H9 (cell line): ENCODE results near the gene MDK. TPM values are rescaled to one million over a fixed set of nuclear protein-coding genes. Genes with fewer than 3 reads are reported as not detected.

Experiments used
- DNase-seq: peaks from one replicate; pipeline ENCODE4 v3.0.0-alpha.2; 2017
- H2AFZ ChIP-seq: one replicate; pipeline ENCODE4 v1.6.1; 2013; ENCODE audit warnings: mild to moderate bottlenecking, low read length, control low read depth, moderate library complexity
- H2AK5ac ChIP-seq: 2 replicates; pipeline ENCODE4 v1.6.1; 2013; ENCODE audit warnings: low read length, control low read depth, mixed read lengths; ENCODE audit not compliant: insufficient read length
- H2BK120ac ChIP-seq: one replicate; pipeline ENCODE4 v1.6.1; 2013; ENCODE audit warnings: low read depth, mild to moderate bottlenecking, low read length, control low read depth, inconsistent platforms; ENCODE audit not compliant: poor library complexity, severe bottlenecking
- H2BK12ac ChIP-seq: 2 replicates; pipeline ENCODE4 v1.6.1; 2013; ENCODE audit warnings: low read length, control low read depth, mixed read lengths, low read depth; ENCODE audit not compliant: insufficient read length
- H2BK15ac ChIP-seq: 2 replicates; pipeline ENCODE4 v1.6.1; 2013; ENCODE audit warnings: low read depth, low read length, control low read depth
- H2BK20ac ChIP-seq: one replicate; pipeline ENCODE4 v1.6.1; 2013; ENCODE audit warnings: low read depth, mild to moderate bottlenecking, low read length, control low read depth, inconsistent platforms; ENCODE audit not compliant: poor library complexity, severe bottlenecking
- H2BK5ac ChIP-seq: 2 replicates; pipeline ENCODE4 v1.6.1; 2013; ENCODE audit warnings: low read length, control low read depth, mixed read lengths; ENCODE audit not compliant: insufficient read length
- H3K14ac ChIP-seq: 2 replicates; pipeline ENCODE4 v1.6.1; 2013; ENCODE audit warnings: low read length, control low read depth; ENCODE audit not compliant: insufficient read depth
- H3K18ac ChIP-seq: 2 replicates; pipeline ENCODE4 v1.6.1; 2013; ENCODE audit warnings: low read depth, mild to moderate bottlenecking, mixed read lengths, low read length, control low read depth; ENCODE audit not compliant: insufficient read length
- H3K23ac ChIP-seq: 2 replicates; pipeline ENCODE4 v1.6.1; 2013; ENCODE audit warnings: low read length, control low read depth, mixed read lengths, low read depth; ENCODE audit not compliant: insufficient read length
- H3K23me2 ChIP-seq: 2 replicates; pipeline ENCODE4 v1.6.1; 2013; ENCODE audit warnings: low read depth, mild to moderate bottlenecking, mixed read lengths, low read length, control low read depth; ENCODE audit not compliant: insufficient read length, poor library complexity, severe bottlenecking
- H3K27ac ChIP-seq: 2 replicates; pipeline ENCODE4 v1.5.1; 2013; ENCODE audit warnings: low read length, control low read depth, mixed read lengths, low read depth; ENCODE audit not compliant: insufficient read length
- H3K27me3 ChIP-seq: 2 replicates; pipeline ENCODE4 v1.6.1; 2013; ENCODE audit warnings: low read length, control low read depth, inconsistent platforms; ENCODE audit not compliant: insufficient read depth
- H3K4ac ChIP-seq: 2 replicates; pipeline ENCODE4 v1.6.1; 2013; ENCODE audit warnings: low read depth, mild to moderate bottlenecking, control low read depth, inconsistent platforms, low read length, moderate library complexity
- H3K4me1 ChIP-seq: 2 replicates; pipeline ENCODE4 v1.6.1; 2013; ENCODE audit warnings: low read length, control low read depth, inconsistent platforms; ENCODE audit not compliant: insufficient read depth
- H3K4me2 ChIP-seq: 2 replicates; pipeline ENCODE4 v1.6.1; 2013; ENCODE audit warnings: low read length, control low read depth, mixed read lengths; ENCODE audit not compliant: insufficient read length, insufficient read depth
- H3K56ac ChIP-seq: 2 replicates; pipeline ENCODE4 v1.6.1; 2013; ENCODE audit warnings: low read depth, mild to moderate bottlenecking, mixed read lengths, low read length, control low read depth; ENCODE audit not compliant: insufficient read length
- H3K79me1 ChIP-seq: 2 replicates; pipeline ENCODE4 v1.6.1; 2013; ENCODE audit warnings: low read depth, mild to moderate bottlenecking, moderate library complexity, low read length, control low read depth, inconsistent platforms; ENCODE audit not compliant: insufficient read depth, poor library complexity, severe bottlenecking
- H3K79me2 ChIP-seq: 2 replicates; pipeline ENCODE4 v1.6.1; 2013; ENCODE audit warnings: low read length, control low read depth, inconsistent platforms; ENCODE audit not compliant: insufficient read depth
- H3K9ac ChIP-seq: 2 replicates; pipeline ENCODE4 v1.6.1; 2013; ENCODE audit warnings: low read length, control low read depth, mixed read lengths; ENCODE audit not compliant: insufficient read length; ENCODE audit errors: extremely low read depth
- H3K9me3 ChIP-seq: one replicate; pipeline ENCODE4 v1.6.1; 2013; ENCODE audit warnings: low read depth, low read length, inconsistent platforms; ENCODE audit not compliant: control insufficient read depth
- H3T11ph ChIP-seq: one replicate; pipeline ENCODE4 v1.6.1; 2013; ENCODE audit warnings: mild to moderate bottlenecking, low read length, control low read depth, inconsistent platforms
- H4K20me1 ChIP-seq: one replicate; pipeline ENCODE4 v1.6.1; 2013; ENCODE audit not compliant: control insufficient read depth, insufficient read length, insufficient read depth
- H4K5ac ChIP-seq: 2 replicates; pipeline ENCODE4 v1.6.1; 2013; ENCODE audit warnings: low read depth, mild to moderate bottlenecking, mixed read lengths, low read length, control low read depth; ENCODE audit not compliant: insufficient read length
- H4K8ac ChIP-seq: replicated peaks from 2 replicates; pipeline ENCODE4 v1.6.1; 2013; ENCODE audit warnings: low read length, control low read depth, mixed read lengths, low read depth; ENCODE audit not compliant: insufficient read length
- H4K91ac ChIP-seq: 2 replicates; pipeline ENCODE4 v1.6.1; 2013; ENCODE audit warnings: low read depth, mild to moderate bottlenecking, moderate library complexity, mixed read lengths, low read length, control low read depth; ENCODE audit not compliant: insufficient read length
- H3K27ac Mint-ChIP-seq, 3 experiments: 2 replicates in 2 of 3; 3 replicates in 1 of 3; pipeline ENCODE4 v1.8.0; 2020 to 2021; ENCODE audit warnings: mixed read lengths in 3 of 3, mild to moderate bottlenecking in 1 of 3, moderate library complexity in 1 of 3
- H3K27me3 Mint-ChIP-seq: 2 replicates; pipeline ENCODE4 v1.8.0; 2021; ENCODE audit warnings: low read depth, mild to moderate bottlenecking, moderate library complexity, mixed read lengths
- H3K36me3 Mint-ChIP-seq, 3 experiments: 2 replicates in 2 of 3; 3 replicates in 1 of 3; pipeline ENCODE4 v1.8.0; 2020 to 2021; ENCODE audit warnings: low read depth in 3 of 3, mixed read lengths in 3 of 3; ENCODE audit not compliant: insufficient read depth in 1 of 3
- H3K4me1 Mint-ChIP-seq, 2 experiments: 2 replicates each; pipeline ENCODE4 v1.8.0; 2020; ENCODE audit warnings: mixed read lengths in 2 of 2
- H3K4me3 Mint-ChIP-seq, 2 experiments: 2 replicates in 1 of 2; 3 replicates in 1 of 2; pipeline ENCODE4 v1.8.0; 2020 to 2021; ENCODE audit warnings: mild to moderate bottlenecking in 2 of 2, mixed read lengths in 2 of 2, moderate library complexity in 1 of 2
- H3K9me3 Mint-ChIP-seq, 2 experiments: 2 replicates in 1 of 2; 3 replicates in 1 of 2; pipeline ENCODE4 v1.8.0; 2020; ENCODE audit warnings: mild to moderate bottlenecking in 2 of 2, mixed read lengths in 2 of 2, moderate library complexity in 1 of 2
- WGBS: extraction: QIAGEN DNeasy Blood & Tissue Kit; methylation state at CpG from one replicate; pipeline ENCODE4 v1.1.7; 2013; ENCODE audit warnings: missing lambda C conversion rate, low lambda C conversion rate, mixed read lengths; ENCODE audit not compliant: insufficient read length; ENCODE audit errors: extremely low coverage; 5-methylcytosine and 5-hydroxymethylcytosine counted together
- total RNA-seq: library from RNA; stranded (reverse); gene quantifications from 2 replicates; pipeline ENCODE4 v1.2.1, GENCODE V29; 2021
- TF ChIP-seq, protein P1 (sequence below): fragments of 200-600 bp; sonication (generic); conservative IDR thresholded peaks from 3 replicates; pipeline ENCODE4 v1.8.0; 2021; ENCODE audit warnings: antibody characterized with exemption, mild to moderate bottlenecking

Gene MDK
- total RNA-seq, 1 experiment from 2014 or later = 392 TPM

DNA sequence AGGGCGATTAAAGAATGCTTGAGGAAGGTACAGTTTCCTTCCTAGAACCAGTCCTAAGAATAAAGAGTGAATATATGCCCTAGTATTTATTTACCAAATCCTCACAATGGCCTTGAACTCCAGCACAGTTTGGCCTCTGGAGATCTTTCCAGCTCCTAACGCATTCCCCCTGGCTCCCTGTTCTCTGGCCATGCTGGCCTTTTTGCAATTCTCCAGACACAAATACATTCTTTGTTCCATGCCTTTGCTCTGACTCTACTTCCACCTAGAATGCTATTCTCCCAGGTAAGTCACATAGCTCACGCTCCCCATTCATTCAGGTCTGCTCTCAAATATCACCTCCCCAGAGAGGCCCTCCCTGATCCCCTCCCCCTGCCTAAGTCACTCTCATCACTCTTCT lies 37.9 kb upstream of the MDK start:
- no peak overlapping the region for H3K4me2 ChIP-seq
- H3K18ac ChIP-seq = no peak overlapping the region
- no peaks in the 10 kb centered on the region for H3K36me3 Mint-ChIP-seq
- no peak overlapping the region; a peak in 1 of 5 replicates for H3K4me3 Mint-ChIP-seq
- H3K4ac ChIP-seq = no peak overlapping the region
- no peak overlapping the region for H3K56ac ChIP-seq
- no peaks in the 10 kb centered on the region for H3K27me3 ChIP-seq
- no peak overlapping the region for H2BK120ac ChIP-seq
- H2BK20ac ChIP-seq = no peak overlapping the region
- H4K8ac ChIP-seq = no peak overlapping the region
- peaks cover 5% of the 10 kb centered on the region for H4K20me1 ChIP-seq
- no peaks in the 10 kb centered on the region; a peak in 2 of 5 replicates for H3K9me3 Mint-ChIP-seq
- H2BK5ac ChIP-seq = no peak overlapping the region
- H3K27me3 Mint-ChIP-seq = peaks cover 10% of the 10 kb centered on the region
- no CpG with 5 or more reads among the region's 3 CpGs for WGBS
- TF ChIP-seq, protein P1, sequence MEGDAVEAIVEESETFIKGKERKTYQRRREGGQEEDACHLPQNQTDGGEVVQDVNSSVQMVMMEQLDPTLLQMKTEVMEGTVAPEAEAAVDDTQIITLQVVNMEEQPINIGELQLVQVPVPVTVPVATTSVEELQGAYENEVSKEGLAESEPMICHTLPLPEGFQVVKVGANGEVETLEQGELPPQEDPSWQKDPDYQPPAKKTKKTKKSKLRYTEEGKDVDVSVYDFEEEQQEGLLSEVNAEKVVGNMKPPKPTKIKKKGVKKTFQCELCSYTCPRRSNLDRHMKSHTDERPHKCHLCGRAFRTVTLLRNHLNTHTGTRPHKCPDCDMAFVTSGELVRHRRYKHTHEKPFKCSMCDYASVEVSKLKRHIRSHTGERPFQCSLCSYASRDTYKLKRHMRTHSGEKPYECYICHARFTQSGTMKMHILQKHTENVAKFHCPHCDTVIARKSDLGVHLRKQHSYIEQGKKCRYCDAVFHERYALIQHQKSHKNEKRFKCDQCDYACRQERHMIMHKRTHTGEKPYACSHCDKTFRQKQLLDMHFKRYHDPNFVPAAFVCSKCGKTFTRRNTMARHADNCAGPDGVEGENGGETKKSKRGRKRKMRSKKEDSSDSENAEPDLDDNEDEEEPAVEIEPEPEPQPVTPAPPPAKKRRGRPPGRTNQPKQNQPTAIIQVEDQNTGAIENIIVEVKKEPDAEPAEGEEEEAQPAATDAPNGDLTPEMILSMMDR = no peak
- H3K27ac Mint-ChIP-seq = peak overlapping the region; percentile 8 to 92 (median 74); a peak in 6 of 7 replicates
- H2BK15ac ChIP-seq = no peak overlapping the region
- no peak overlapping the region for H2BK12ac ChIP-seq
- H3K23ac ChIP-seq = no peak overlapping the region
- peaks cover 86 to 87% of the 10 kb centered on the region in 2 experiments for H3K4me1 Mint-ChIP-seq
- peaks cover 4% of the 10 kb centered on the region for H3K79me1 ChIP-seq
- H3K9ac ChIP-seq = no peak overlapping the region
- peaks cover 46% of the 10 kb centered on the region for H3K4me1 ChIP-seq
- no peak overlapping the region for H3K14ac ChIP-seq
- peaks cover 5% of the 10 kb centered on the region; the same call in 1 of the 2 replicates for H3K79me2 ChIP-seq
- H2AK5ac ChIP-seq = no peak overlapping the region
- no peak overlapping the region for H4K91ac ChIP-seq
- H2AFZ ChIP-seq = no peak overlapping the region
- peaks cover 9% of the 10 kb centered on the region for H3K23me2 ChIP-seq
- no peak overlapping the region for H4K5ac ChIP-seq
- no peak overlapping the region for H3T11ph ChIP-seq
- peak overlapping the region; percentile 17 for H3K27ac ChIP-seq
- H3K9me3 ChIP-seq = no peaks in the 10 kb centered on the region
- DNase-seq = no peak
